Measurements from ENCODE around the gene IKZF2. TPM values are rescaled to one million over a fixed set of nuclear protein-coding genes. Genes with fewer than 3 reads are reported as not detected.

IKZF2 gene
- total RNA-seq, 1 donor from 2014 or later: 29.2 TPM

DNA sequence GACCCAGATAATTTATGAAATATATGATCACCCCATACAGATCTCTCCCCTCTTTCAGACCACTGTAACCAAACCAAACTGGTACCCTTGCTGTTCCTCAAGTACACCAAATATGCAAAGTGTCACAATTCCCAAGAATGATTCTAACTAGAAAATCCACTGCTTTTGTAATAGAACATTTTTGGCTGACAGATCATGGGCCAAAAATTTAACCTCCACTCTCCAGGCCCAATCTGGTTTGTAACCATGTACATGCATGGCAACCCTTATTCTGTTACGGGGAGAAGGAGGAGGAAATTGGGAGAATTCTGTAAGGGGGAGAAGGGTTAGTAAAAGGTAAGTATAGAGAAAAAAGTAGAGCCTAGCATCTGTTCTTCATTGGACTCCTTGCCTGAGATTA, 62.0 kb downstream of the IKZF2 start:
- intact Hi-C loops (cut with DNase I): no loop called here

DNA sequence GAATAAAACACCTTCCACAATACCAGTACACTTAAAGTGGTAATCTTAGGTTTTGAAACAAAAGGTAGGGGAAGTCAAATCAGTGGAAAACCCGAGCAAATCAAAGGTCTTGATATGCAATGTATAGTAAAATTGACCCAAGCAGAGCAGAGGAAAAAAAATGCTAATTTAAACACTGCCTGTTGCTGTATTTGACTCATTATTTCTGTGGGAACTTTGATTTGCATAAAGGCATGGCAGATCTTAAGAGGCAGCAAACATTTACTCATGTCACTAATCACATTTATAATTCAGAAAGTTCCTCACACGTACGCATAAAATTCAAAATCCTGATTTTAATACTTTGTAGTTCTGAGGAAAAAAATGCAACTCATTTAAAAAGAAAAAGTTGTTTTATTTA, 64.4 kb downstream of the IKZF2 start:
- intact Hi-C loops (cut with DNase I): no loop called here
- no peaks in the 10 kb centered on the region for H3K9me3 ChIP-seq
- peaks cover 12% of the 10 kb centered on the region for H3K4me1 ChIP-seq
- H3K27me3 ChIP-seq: no peaks in the 10 kb centered on the region
- no peaks in the 10 kb centered on the region for H3K36me3 ChIP-seq
- H3K4me3 ChIP-seq: no peak overlapping the region
- TF ChIP-seq, protein P1, sequence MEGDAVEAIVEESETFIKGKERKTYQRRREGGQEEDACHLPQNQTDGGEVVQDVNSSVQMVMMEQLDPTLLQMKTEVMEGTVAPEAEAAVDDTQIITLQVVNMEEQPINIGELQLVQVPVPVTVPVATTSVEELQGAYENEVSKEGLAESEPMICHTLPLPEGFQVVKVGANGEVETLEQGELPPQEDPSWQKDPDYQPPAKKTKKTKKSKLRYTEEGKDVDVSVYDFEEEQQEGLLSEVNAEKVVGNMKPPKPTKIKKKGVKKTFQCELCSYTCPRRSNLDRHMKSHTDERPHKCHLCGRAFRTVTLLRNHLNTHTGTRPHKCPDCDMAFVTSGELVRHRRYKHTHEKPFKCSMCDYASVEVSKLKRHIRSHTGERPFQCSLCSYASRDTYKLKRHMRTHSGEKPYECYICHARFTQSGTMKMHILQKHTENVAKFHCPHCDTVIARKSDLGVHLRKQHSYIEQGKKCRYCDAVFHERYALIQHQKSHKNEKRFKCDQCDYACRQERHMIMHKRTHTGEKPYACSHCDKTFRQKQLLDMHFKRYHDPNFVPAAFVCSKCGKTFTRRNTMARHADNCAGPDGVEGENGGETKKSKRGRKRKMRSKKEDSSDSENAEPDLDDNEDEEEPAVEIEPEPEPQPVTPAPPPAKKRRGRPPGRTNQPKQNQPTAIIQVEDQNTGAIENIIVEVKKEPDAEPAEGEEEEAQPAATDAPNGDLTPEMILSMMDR (IDR thresholded peaks at IDR 0.05): no peak
- TF ChIP-seq POLR2AphosphoS5 (IDR thresholded peaks at IDR 0.05; ENCODE audit: insufficient read depth in 1 of 2, low read depth in 1 of 2): no peak
- TF ChIP-seq POLR2A (IDR thresholded peaks at IDR 0.05): no peak
- H3K27ac ChIP-seq: no peak overlapping the region
- no peak for DNase-seq (ENCODE audit: extremely low spot score in 2 of 2)

More for the DNA sequence above, 62.0 kb downstream of the IKZF2 start:
- no peak for TF ChIP-seq POLR2AphosphoS5 (IDR thresholded peaks at IDR 0.05; ENCODE audit: insufficient read depth in 1 of 2, low read depth in 1 of 2)
- no peak for TF ChIP-seq POLR2A (IDR thresholded peaks at IDR 0.05)
- TF ChIP-seq, protein P1 (IDR thresholded peaks at IDR 0.05): no peak
- H3K4me3 ChIP-seq: no peak overlapping the region
- peaks cover 12% of the 10 kb centered on the region for H3K4me1 ChIP-seq
- no peaks in the 10 kb centered on the region for H3K36me3 ChIP-seq
- DNase-seq (ENCODE audit: extremely low spot score in 2 of 2): no peak
- no peaks in the 10 kb centered on the region for H3K9me3 ChIP-seq
- H3K27me3 ChIP-seq: no peaks in the 10 kb centered on the region
- no peak overlapping the region for H3K27ac ChIP-seq

DNA sequence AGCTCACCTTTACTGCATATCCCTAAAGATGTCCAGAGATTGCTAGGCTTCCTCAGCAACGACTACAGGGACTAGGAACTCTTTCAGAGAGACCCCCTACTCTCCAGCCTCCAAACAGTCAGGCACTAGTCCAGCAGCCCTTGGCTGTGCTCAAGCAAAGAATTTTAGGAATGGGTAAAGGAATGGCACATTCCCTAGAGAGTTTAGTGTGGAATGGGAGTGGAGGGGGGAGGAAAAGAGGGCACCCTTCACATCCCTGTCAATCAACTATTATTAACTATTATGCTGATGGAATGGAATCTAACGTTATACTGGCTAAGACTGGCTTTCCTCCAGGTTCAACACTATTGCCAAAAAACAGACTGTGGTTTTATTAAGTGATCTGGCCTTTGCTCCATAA, 64.8 kb downstream of the IKZF2 start:
- no peak overlapping the region for H3K27ac ChIP-seq
- no peaks in the 10 kb centered on the region for H3K9me3 ChIP-seq
- no peak overlapping the region for H3K4me3 ChIP-seq
- TF ChIP-seq POLR2AphosphoS5 (IDR thresholded peaks at IDR 0.05; ENCODE audit: insufficient read depth in 1 of 2, low read depth in 1 of 2): no peak
- TF ChIP-seq, protein P1 (IDR thresholded peaks at IDR 0.05): no peak
- no peak for TF ChIP-seq POLR2A (IDR thresholded peaks at IDR 0.05)
- H3K4me1 ChIP-seq: peaks cover 12% of the 10 kb centered on the region
- intact Hi-C loops (cut with DNase I): no loop called here
- DNase-seq (ENCODE audit: extremely low spot score in 2 of 2): no peak
- no peaks in the 10 kb centered on the region for H3K36me3 ChIP-seq
- no peaks in the 10 kb centered on the region for H3K27me3 ChIP-seq

DNA sequence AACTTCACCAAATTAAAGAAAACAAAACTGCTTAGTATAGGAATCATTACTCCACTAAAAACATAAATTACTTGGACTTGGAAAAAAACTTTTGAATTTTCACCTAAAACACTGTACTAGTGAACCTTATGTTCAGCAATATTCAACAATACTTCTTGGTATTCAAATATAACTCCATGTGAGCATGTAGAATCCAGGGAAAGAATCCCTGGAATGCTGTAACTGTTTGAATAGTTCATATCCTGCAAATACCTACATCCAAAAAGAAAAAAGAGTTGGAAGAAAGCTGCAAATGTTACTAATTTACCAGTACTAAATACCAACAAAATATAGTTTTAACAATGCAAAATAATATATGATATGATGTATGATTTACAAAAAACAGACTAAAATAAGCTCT, 65.4 kb downstream of the IKZF2 start:
- intact Hi-C loops (cut with DNase I): no loop called here
- Histone ChIP-seq H3K27me3 (no peaks in the 10 kb centered on the region), H3K4me1 (peaks cover 12% of the 10 kb centered on the region), H3K9me3 (no peaks in the 10 kb centered on the region), H3K27ac (no peak overlapping the region), H3K4me3 (no peak overlapping the region), H3K36me3 (no peaks in the 10 kb centered on the region)
- DNase-seq (ENCODE audit: extremely low spot score in 2 of 2): no peak
- TF ChIP-seq POLR2AphosphoS5 (IDR thresholded peaks at IDR 0.05; ENCODE audit: insufficient read depth in 1 of 2, low read depth in 1 of 2) (no peak), POLR2A (IDR thresholded peaks at IDR 0.05) (no peak)
- TF ChIP-seq, protein P1 (IDR thresholded peaks at IDR 0.05): no peak

DNA sequence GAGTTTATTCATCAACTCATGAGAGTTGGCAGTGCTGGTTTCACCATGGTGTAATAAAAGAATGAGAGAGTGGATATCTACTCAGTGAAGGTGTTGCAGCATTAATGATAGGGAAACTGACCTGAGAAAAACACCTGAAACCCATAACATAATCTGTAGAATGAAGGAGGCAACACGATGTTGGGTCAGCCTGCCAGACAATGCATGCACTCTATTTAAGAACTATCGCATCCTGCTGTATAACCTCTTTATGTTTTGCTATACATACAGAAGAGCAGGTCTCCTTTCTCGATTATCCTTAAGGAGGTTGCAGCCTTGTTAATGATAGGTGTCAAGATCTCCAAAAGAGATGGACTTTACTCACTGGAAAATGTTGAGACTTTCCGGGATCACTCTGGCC, 65.9 kb downstream of the IKZF2 start:
- DNase-seq (ENCODE audit: extremely low spot score in 2 of 2): no peak
- TF ChIP-seq, protein P1 (IDR thresholded peaks at IDR 0.05): no peak
- TF ChIP-seq POLR2AphosphoS5 (IDR thresholded peaks at IDR 0.05; ENCODE audit: insufficient read depth in 1 of 2, low read depth in 1 of 2): no peak
- TF ChIP-seq POLR2A (IDR thresholded peaks at IDR 0.05): no peak
- intact Hi-C loops (cut with DNase I): no loop called here
- H3K4me1 ChIP-seq: peaks cover 12% of the 10 kb centered on the region
- no peak overlapping the region for H3K4me3 ChIP-seq
- H3K36me3 ChIP-seq: no peaks in the 10 kb centered on the region
- H3K27ac ChIP-seq: no peak overlapping the region
- H3K9me3 ChIP-seq: no peaks in the 10 kb centered on the region
- no peaks in the 10 kb centered on the region for H3K27me3 ChIP-seq
